HL-60/S4 treated with retinoic acid at 250 ng/mL for 4 days and 3 days (cell line): ENCODE measurements around the gene CRX.
"Not testable (repeated sequence)": the region's sequence is repeated elsewhere in the genome, so short reads cannot be mapped to it uniquely, and the experiment has no call there.

Experiments used
- in situ Hi-C: fragments of 300-500 bp; cut with MboI; formaldehyde crosslinking; loops from 2 replicates; pipeline ENCODE4 v1.7.0; 2022; ENCODE audit warnings: low sequenced_read_pairs

The CRX gene

GRCh38 chr19:47803148-47803547 lies 18.6 kb upstream of the CRX start:
- in situ Hi-C loops: not testable (repeated sequence)

- in situ Hi-C loops: not testable (repeated sequence)
Observed at GRCh38 chr19:47803671-47804070, 18.1 kb upstream of the CRX start.

GRCh38 chr19:47804451-47804850 lies 17.3 kb upstream of the CRX start, which contains the start of gene TPRX1:
Gene TPRX1 (minus strand): TSS chr19:47804551. CDS start chr19:47804539, 12 bp downstream.
- in situ Hi-C loops: not testable (repeated sequence)

- in situ Hi-C loops: no loop called here
Observed at GRCh38 chr19:47805313-47805712, 16.4 kb upstream of the CRX start.

- in situ Hi-C loops: no loop called here
Observed at GRCh38 chr19:47806435-47806834, 15.3 kb upstream of the CRX start.

- in situ Hi-C loops: no loop called here
Observed at GRCh38 chr19:47813304-47813994, 8.3 kb upstream of the CRX start.

- in situ Hi-C loops: no loop called here
Observed at GRCh38 chr19:47813995-47814328, 7.8 kb upstream of the CRX start.

- in situ Hi-C loops: not testable (repeated sequence)
Observed at GRCh38 chr19:47816270-47816669, 5.5 kb upstream of the CRX start.

GRCh38 chr19:47818221-47818620 lies 3.5 kb upstream of the CRX start:
- in situ Hi-C loops: not testable (repeated sequence)

- in situ Hi-C loops: no loop called here
Observed at GRCh38 chr19:47819858-47820257, 1.9 kb upstream of the CRX start.

- in situ Hi-C loops: no loop called here
Observed at GRCh38 chr19:47820410-47820809, 1.3 kb upstream of the CRX start.

GRCh38 chr19:47824396-47824795 lies 2.7 kb downstream of the CRX start:
- in situ Hi-C loops: no loop called here

GRCh38 chr19:47826800-47827199 lies 5.1 kb downstream of the CRX start:
- in situ Hi-C loops: no loop called here

GRCh38 chr19:47832723-47833122 lies 11.0 kb downstream of the CRX start:
- in situ Hi-C loops: no loop called here

- in situ Hi-C loops: no loop called here
Observed at GRCh38 chr19:47836038-47836437, 14.3 kb downstream of the CRX start.

GRCh38 chr19:47839411-47839810 lies 17.7 kb downstream of the CRX start:
- in situ Hi-C loops: no loop called here

- in situ Hi-C loops: no loop called here
Observed at GRCh38 chr19:47839913-47840312, 18.2 kb downstream of the CRX start.

GRCh38 chr19:47842941-47843340 lies 21.2 kb downstream of the CRX start:
- in situ Hi-C loops: no loop called here

GRCh38 chr19:47848425-47848822 lies 26.7 kb downstream of the CRX start:
- in situ Hi-C loops: no loop called here

GRCh38 chr19:47848823-47849473 lies 27.2 kb downstream of the CRX start:
- in situ Hi-C loops: no loop called here

- in situ Hi-C loops: no loop called here
Observed at GRCh38 chr19:47853003-47853402, 31.3 kb downstream of the CRX start.

GRCh38 chr19:47854459-47854858 lies 32.7 kb downstream of the CRX start:
- in situ Hi-C loops: no loop called here

GRCh38 chr19:47858231-47858630 lies 36.5 kb downstream of the CRX start:
- in situ Hi-C loops: not testable (repeated sequence)
